HG03039 (cell line): Measurements from ENCODE around the gene ACADL.
"Not testable (repeated sequence)": the region's sequence is repeated elsewhere in the genome, so short reads cannot be mapped to it uniquely, and the experiment has no call there.

Experiments
- ATAC-seq: cut with Tn5 transposase; IDR thresholded peaks from one replicate; pipeline ENCODE4 v1.9.1; 2021; ENCODE audit warnings: mild to moderate bottlenecking, moderate library complexity; ENCODE audit not compliant: unreplicated experiment

The ACADL gene

GRCh38 chr2:210203558-210203957, 21.7 kb downstream of the ACADL start:
- ATAC-seq: no peak

- no peak for ATAC-seq
These were observed 22.1 kb downstream of the ACADL start for GRCh38 chr2:210203147-210203546.

GRCh38 chr2:210199854-210200253, 25.4 kb downstream of the ACADL start:
- ATAC-seq: no peak

GRCh38 chr2:210199186-210199765, 26.0 kb downstream of the ACADL start:
- ATAC-seq: no peak

DNA sequence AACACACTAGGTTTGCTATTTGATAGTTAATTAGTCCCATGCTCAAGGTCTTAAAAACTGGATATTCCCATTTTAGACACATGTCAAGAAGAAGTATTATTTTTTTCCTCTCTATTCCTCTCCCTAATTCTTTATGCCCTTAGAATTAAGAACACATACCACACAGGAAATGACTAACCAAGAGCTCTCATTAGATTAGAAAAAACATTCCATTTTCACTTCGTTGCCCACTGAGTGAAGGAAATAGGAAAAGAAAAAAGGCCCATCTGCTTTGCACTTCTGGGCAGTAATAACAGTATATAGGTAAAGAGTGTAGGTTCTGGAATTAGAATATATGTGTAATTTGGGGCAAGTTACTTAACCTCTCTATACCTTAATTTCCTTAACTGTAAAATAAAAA, 26.9 kb downstream of the ACADL start:
- ATAC-seq: no peak

- ATAC-seq: no peak
These were observed 27.5 kb downstream of the ACADL start for GRCh38 chr2:210197720-210198119.

- no peak for ATAC-seq
These were observed 30.0 kb downstream of the ACADL start for GRCh38 chr2:210195101-210195852.

- ATAC-seq: no peak
These were observed 34.9 kb downstream of the ACADL start for GRCh38 chr2:210190345-210190744.

DNA sequence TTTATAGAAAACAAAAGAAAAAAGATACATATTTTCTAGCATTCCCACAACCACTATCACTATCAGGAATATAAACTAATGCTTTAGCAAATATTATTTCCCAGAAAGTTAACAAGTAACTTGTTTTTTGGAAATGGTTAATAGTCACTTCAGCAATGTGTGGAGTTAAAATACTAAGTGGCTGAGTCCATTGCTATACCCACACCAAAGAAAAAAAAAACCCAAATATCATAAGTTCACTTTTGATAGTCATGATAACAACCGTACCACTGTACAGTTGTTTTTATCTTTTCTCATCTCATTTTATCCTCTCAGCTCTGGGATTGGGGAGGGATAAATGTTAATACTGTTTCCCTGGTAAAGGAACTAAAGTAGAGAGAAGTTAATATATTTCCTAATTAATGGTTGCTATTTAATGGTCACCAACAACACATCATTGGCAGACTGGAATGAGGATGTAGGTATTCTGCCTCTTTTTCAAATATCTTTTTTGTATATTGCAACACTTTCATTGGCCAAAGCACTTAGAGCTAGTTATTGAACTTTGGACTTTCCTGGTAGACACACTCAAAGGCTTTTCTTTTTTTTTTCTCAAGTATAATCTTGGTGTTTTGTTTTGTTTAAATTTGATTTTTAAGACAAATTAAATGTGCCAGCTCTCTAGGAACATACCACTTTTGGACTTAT, 35.7 kb downstream of the ACADL start:
- no peak for ATAC-seq

- no peak for ATAC-seq
These were observed 36.5 kb downstream of the ACADL start for GRCh38 chr2:210188755-210189154.

- no peak for ATAC-seq
These were observed 37.1 kb downstream of the ACADL start for GRCh38 chr2:210188190-210188589.

DNA sequence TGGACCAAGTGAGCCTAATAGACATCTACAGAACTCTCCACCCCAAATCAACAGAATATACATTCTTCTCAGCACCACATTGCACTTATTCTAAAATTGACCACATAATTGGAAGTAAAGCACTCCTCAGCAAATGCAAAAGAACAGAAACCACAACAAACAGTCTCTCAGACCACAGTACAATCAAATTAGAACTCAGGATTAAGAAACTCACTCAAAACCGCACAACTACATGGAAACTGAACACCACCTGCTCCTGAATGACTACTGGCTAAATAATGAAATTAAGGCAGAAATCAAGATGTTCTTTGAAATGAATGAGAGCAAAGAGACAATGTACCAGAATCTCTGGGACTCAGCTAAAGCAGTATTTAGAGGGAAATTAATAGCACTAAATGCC, 41.3 kb downstream of the ACADL start:
- ATAC-seq: not testable (repeated sequence)

GRCh38 chr2:210181606-210182088, 43.6 kb downstream of the ACADL start:
- ATAC-seq: not testable (repeated sequence)

DNA sequence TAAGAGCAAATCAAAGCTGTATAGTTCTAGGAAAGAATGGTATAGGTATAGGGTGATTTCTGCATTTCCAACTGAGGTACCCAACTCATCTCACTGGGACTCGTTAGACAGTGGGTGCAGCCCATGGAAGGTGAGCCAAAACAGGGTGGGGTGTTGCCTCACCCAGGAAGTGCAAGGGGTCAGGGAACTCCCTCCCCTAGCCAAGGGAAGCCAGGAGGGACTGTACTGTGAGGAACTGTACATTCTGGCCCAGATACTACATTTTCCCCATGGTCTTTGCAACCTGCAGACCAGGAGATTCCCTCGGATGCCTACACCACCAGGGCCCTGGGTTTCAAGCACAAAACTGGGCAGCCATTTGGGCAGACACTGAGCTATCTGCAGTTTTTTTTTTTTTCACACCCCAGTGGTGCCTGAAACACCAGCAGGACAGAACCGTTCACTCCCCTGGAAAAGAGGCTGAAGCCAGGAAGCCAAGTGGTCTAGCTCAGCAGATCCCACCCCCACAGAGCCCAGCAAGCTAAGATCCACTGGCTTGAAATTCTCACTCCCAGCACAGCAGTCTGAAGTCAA, 44.1 kb downstream of the ACADL start:
- ATAC-seq: not testable (repeated sequence)

- no peak for ATAC-seq
These were observed 44.8 kb downstream of the ACADL start for GRCh38 chr2:210180477-210180876.

DNA sequence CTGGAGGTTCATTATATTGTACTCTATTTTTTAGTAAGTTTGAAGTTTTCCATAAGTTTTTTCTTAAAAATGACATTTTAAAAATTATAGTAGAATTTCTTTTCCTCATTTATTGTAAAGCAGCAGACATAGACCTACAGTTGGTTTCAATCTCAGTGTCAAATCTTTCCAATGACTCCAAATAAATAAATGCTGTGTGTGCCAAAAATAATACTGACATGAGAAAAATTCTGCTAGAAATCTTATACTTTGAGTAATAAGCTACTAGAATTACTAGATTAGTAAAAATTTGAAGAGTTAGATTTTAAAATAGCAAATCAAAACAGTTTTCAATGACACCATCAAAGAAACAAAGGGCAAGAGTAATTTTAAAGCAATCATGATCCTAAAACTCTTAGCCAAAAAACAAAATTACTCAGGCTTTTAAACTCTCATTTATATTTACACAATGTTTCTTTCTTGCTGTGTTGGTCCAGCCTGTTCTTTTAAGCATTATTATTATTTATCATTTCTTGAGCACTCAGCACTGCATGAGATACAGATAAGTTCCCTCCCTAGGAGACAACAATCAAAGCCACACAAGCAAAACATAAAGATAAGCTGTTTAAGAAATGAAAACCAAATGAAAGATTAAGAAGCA, 45.8 kb downstream of the ACADL start:
- ATAC-seq: no peak

DNA sequence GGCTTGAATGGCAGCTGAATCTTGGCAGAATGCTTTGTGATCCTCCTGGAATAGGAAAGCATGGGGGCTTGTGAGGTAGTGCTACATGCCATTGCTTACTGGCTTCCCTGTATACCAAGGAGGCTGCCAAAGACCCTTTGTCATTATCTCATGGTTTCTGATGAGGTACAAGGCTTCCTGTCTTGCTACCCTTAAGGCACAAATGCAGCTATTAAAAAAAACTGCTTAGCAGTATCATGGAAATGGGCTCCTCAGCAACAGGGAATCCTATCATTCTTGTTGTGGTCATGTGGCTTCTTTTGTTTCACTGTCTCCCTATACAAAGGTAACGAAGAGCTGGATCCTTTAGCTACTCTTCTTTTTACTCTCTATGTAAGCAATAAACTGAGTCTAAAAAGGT, 47.5 kb downstream of the ACADL start:
- no peak for ATAC-seq

DNA sequence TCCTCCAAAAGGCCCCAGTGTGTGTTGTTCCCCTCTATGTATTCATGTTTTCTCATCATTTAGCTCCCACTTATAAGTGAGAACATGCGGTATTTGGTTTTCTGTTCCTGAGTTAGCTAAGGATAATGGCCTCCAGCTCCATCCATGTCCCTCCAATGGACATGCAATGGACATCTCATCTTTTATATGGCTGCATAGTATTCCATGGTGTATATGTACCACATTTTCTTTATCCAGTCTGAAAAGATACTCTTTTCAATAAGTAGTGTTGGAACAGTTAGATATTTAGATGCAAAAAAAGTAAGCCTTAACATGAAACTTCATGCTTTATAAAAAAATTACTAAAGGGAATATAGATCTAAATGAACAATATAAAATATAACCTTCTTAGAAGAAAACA, 48.1 kb downstream of the ACADL start:
- not testable (repeated sequence) for ATAC-seq

DNA sequence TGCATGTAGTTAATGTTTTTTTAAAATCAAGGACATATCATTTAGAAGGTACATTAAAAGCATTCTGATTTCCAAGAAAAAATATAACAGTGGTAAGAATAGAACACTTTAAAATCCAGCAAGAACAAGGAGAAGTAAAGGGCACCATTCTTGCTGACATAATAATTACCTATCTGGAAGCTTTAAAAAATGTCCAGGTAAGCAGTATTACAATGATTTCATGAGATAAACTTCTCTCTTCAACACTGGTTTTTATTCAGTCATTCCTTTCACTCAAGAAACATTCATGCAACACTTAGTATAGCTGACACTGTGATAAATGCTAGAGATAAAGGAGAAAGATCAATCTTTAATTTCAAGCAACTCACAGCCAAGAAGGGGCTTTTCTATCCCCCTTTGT, 51.2 kb downstream of the ACADL start:
- no peak for ATAC-seq

GRCh38 chr2:210172219-210172575, 53.0 kb downstream of the ACADL start:
- no peak for ATAC-seq
